KMS-11 (cell line): ENCODE data around the gene TGDS.

Experiments
- H2AFZ ChIP-seq: fragments of 200-600 bp; sonication (generic); 2 replicates; pipeline ENCODE4 v1.6.1; 2016; ENCODE audit warnings: antibody characterized with exemption, mixed run types, low read depth
- H3K27ac ChIP-seq: fragments of 200-600 bp; sonication (generic); 2 replicates; pipeline ENCODE4 v1.6.1; 2016; ENCODE audit warnings: mild to moderate bottlenecking, mixed run types
- H3K27me3 ChIP-seq: fragments of 200-600 bp; sonication (generic); 2 replicates; pipeline ENCODE4 v1.6.1; 2017; ENCODE audit warnings: mild to moderate bottlenecking, low read depth, mixed run types, moderate library complexity; ENCODE audit not compliant: insufficient read depth
- H3K36me3 ChIP-seq: fragments of 200-600 bp; sonication (generic); 2 replicates; pipeline ENCODE4 v1.6.1; 2017; ENCODE audit warnings: mild to moderate bottlenecking, mixed run types; ENCODE audit not compliant: insufficient read depth
- H3K4me1 ChIP-seq: fragments of 200-600 bp; sonication (generic); 2 replicates; pipeline ENCODE4 v1.6.1; 2016; ENCODE audit warnings: mild to moderate bottlenecking, low read depth, mixed run types; ENCODE audit not compliant: poor library complexity, severe bottlenecking
- H3K4me2 ChIP-seq: fragments of 200-600 bp; sonication (generic); 2 replicates; pipeline ENCODE4 v1.7.0; 2016; ENCODE audit warnings: mild to moderate bottlenecking, mixed run types
- H3K4me3 ChIP-seq: fragments of 200-600 bp; sonication (generic); IDR thresholded peaks from 2 replicates; pipeline ENCODE4 v1.6.1; 2017; ENCODE audit warnings: low read depth, low read length, mixed read lengths; ENCODE audit not compliant: insufficient read depth
- H3K79me2 ChIP-seq: fragments of 200-600 bp; sonication (generic); 2 replicates; pipeline ENCODE4 v1.6.1; 2016; ENCODE audit warnings: low read depth, mixed run types; ENCODE audit not compliant: insufficient read depth
- H3K9ac ChIP-seq: fragments of 200-600 bp; sonication (generic); 2 replicates; pipeline ENCODE4 v1.6.1; 2016; ENCODE audit warnings: mild to moderate bottlenecking, mixed run types
- H4K20me1 ChIP-seq: fragments of 200-600 bp; sonication (generic); 2 replicates; pipeline ENCODE4 v1.6.1; 2016; ENCODE audit warnings: mild to moderate bottlenecking, mixed run types; ENCODE audit not compliant: insufficient read depth
- TF ChIP-seq, protein P1 (sequence below): fragments of 200-600 bp; sonication (generic); conservative IDR thresholded peaks from 2 replicates; pipeline ENCODE4 v1.6.1; 2017; ENCODE audit warnings: low read depth, mild to moderate bottlenecking, antibody characterized with exemption, low read length, moderate library complexity, mixed read lengths

Gene TGDS

DNA sequence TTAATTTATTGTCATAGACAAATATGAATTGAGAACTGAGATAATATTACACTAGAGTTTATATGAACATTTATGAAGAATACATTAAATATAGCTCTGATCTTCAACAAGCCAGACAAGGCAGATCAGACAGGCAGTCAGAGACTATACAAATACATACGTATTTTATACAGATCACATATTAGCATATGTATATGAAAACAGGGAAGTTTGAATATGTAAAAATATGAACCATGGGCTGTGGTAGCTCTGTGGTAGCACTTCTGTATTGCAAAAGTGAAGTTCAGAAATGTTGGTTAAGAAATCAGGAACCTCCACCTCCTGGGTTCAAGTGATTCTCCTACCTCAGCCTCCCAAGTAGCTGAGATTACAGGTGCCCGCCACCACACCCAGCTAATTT lies 26.4 kb upstream of the TGDS start:
- Histone ChIP-seq H3K4me2 (no peak overlapping the region), H2AFZ (no peak overlapping the region), H3K27ac (no peak overlapping the region), H3K79me2 (no peaks in the 10 kb centered on the region), H3K4me1 (no peaks in the 10 kb centered on the region), H4K20me1 (no peaks in the 10 kb centered on the region), H3K9ac (no peak overlapping the region), H3K36me3 (no peaks in the 10 kb centered on the region), H3K4me3 (no peak overlapping the region), H3K27me3 (no peaks in the 10 kb centered on the region)
- TF ChIP-seq, protein P1, sequence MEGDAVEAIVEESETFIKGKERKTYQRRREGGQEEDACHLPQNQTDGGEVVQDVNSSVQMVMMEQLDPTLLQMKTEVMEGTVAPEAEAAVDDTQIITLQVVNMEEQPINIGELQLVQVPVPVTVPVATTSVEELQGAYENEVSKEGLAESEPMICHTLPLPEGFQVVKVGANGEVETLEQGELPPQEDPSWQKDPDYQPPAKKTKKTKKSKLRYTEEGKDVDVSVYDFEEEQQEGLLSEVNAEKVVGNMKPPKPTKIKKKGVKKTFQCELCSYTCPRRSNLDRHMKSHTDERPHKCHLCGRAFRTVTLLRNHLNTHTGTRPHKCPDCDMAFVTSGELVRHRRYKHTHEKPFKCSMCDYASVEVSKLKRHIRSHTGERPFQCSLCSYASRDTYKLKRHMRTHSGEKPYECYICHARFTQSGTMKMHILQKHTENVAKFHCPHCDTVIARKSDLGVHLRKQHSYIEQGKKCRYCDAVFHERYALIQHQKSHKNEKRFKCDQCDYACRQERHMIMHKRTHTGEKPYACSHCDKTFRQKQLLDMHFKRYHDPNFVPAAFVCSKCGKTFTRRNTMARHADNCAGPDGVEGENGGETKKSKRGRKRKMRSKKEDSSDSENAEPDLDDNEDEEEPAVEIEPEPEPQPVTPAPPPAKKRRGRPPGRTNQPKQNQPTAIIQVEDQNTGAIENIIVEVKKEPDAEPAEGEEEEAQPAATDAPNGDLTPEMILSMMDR: no peak

DNA sequence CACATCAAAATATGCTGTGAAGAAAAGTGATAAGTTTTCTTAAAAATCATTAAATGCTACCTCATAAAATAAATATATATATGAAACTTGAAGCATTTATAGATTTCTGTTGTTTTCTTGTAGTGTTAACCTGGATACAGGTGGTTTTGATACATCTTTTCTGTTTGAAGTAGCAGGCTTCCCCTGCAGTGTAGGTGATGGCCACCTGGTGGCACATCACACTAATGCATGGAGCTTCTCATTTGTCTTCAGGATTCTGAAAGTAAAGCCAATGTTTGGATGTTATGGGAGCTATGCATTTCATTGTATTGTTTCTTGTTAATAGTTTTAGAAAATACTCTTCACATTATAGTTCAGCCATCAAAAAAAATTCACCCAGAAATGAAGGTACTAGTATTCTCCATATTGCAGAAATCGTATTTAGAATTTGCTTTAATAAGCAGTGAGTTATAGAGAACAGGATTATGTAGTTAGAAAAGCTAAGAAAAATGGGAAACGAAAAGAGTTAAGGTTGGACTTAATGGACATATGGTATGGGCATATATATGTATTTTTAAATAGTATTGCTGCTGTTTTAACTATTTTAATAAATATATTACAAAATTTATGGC lies 24.4 kb upstream of the TGDS start:
- no peak overlapping the region for H3K9ac ChIP-seq
- no peak overlapping the region for H3K4me3 ChIP-seq
- H4K20me1 ChIP-seq: no peaks in the 10 kb centered on the region
- TF ChIP-seq, protein P1: peak; percentile 54
- no peak overlapping the region for H3K4me2 ChIP-seq
- no peaks in the 10 kb centered on the region for H3K36me3 ChIP-seq
- no peaks in the 10 kb centered on the region for H3K27me3 ChIP-seq
- no peaks in the 10 kb centered on the region for H3K79me2 ChIP-seq
- H2AFZ ChIP-seq: no peak overlapping the region
- no peaks in the 10 kb centered on the region for H3K4me1 ChIP-seq
- no peak overlapping the region for H3K27ac ChIP-seq

DNA sequence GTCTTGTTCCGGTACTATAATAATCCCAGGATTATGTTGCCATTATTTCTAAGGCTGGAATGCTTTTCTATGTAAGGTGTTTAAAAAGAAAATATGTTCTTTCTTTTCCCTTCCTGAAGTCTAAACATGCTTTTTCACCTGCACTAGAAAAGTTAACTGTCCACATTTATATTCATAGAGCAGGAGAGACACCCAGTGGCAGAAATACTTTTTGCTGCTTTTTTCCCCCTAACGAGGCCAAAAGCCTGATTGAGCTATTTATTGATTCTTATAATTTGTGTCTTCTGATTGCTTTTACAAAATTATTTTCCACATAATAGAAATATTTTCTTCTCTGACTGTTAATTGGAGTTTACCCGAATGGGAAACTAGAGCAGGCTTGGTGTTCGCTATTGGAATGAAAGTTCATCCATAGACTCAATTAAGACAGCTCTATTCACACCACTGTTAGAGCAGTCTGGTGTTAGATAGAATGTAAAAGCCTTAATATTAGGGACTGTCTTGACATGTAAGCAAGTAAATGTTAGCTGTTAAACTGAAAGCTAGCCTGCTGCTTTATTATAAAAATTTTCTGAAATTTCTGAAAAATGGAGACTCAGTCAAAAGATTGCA lies 21.5 kb upstream of the TGDS start:
- H3K36me3 ChIP-seq: no peaks in the 10 kb centered on the region
- no peak overlapping the region for H3K27ac ChIP-seq
- TF ChIP-seq, protein P1: peak; percentile 61; the same call in 1 of the 2 replicates
- H3K4me2 ChIP-seq: no peak overlapping the region
- no peaks in the 10 kb centered on the region for H3K4me1 ChIP-seq
- H4K20me1 ChIP-seq: no peaks in the 10 kb centered on the region
- H3K27me3 ChIP-seq: no peaks in the 10 kb centered on the region
- no peak overlapping the region for H3K9ac ChIP-seq
- H3K4me3 ChIP-seq: no peak overlapping the region
- no peak overlapping the region for H2AFZ ChIP-seq
- no peaks in the 10 kb centered on the region for H3K79me2 ChIP-seq

DNA sequence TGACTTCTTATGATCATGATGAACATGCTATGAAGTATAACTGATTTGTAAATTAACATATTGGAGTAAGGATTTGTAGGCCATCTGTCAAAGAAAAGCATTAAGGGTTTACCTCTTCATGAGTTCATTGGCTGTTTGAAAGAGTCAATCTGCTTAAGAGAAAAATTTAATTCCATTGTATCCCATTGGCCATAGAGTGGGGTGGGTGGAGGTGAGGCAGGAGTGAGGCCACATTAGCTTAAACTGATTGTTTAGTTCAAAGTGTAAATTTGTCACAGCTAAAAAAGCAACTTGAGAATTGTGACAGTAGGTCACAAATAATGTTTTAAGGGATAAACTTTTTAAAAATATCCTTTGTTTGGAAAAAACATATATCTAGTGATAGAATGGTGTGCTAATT lies 17.1 kb upstream of the TGDS start:
- Histone ChIP-seq H3K4me3 (no peak overlapping the region), H3K4me1 (no peaks in the 10 kb centered on the region), H3K27ac (no peak overlapping the region), H3K36me3 (no peaks in the 10 kb centered on the region), H3K4me2 (no peak overlapping the region), H3K79me2 (no peaks in the 10 kb centered on the region), H3K9ac (no peak overlapping the region), H4K20me1 (no peaks in the 10 kb centered on the region), H3K27me3 (no peaks in the 10 kb centered on the region), H2AFZ (no peak overlapping the region)
- TF ChIP-seq, protein P1: no peak
